Measurements from ENCODE around the gene FOXO1. TPM values are rescaled to one million over a fixed set of nuclear protein-coding genes. Genes with fewer than 3 reads are reported as not detected.

FOXO1 gene
- total RNA-seq, 2 donors from 2014 or later = 41.7 to 60.9 TPM

DNA sequence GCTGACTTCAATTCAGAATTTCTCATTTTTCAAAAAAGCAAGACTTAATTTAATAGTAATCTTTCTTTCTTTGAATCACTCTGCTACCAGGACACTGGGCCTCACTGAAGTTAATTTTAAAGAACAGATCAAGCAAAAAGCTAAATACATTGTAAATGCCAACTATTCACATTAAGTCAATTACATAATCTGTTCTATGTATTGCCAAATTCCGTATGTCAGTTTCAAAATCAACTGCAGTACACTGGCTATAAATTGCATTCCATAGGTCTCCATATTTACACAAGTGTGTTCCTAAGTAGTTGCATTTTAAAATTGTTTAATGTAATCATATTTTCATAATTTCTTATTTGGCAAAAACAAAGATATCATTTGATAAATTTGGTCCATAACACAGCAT is 10.1 kb downstream of the FOXO1 start:
- Histone ChIP-seq H3K4me1 (ENCODE audit: control insufficient read depth in 1 of 2, low read depth in 2 of 2) (peaks cover 40 to 62% of the 10 kb centered on the region in 2 donors), H3K27ac (no peak overlapping the region), H3K9me3 (no peaks in the 10 kb centered on the region), H3K36me3 (no peaks in the 10 kb centered on the region), H3K27me3 (replicated peaks; ENCODE audit: insufficient read depth) (no peaks in the 10 kb centered on the region), H3K4me3 (no peak overlapping the region)
- TF ChIP-seq, protein P1, sequence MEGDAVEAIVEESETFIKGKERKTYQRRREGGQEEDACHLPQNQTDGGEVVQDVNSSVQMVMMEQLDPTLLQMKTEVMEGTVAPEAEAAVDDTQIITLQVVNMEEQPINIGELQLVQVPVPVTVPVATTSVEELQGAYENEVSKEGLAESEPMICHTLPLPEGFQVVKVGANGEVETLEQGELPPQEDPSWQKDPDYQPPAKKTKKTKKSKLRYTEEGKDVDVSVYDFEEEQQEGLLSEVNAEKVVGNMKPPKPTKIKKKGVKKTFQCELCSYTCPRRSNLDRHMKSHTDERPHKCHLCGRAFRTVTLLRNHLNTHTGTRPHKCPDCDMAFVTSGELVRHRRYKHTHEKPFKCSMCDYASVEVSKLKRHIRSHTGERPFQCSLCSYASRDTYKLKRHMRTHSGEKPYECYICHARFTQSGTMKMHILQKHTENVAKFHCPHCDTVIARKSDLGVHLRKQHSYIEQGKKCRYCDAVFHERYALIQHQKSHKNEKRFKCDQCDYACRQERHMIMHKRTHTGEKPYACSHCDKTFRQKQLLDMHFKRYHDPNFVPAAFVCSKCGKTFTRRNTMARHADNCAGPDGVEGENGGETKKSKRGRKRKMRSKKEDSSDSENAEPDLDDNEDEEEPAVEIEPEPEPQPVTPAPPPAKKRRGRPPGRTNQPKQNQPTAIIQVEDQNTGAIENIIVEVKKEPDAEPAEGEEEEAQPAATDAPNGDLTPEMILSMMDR (IDR thresholded peaks at IDR 0.05) = no peak
- DNase-seq (ENCODE audit: low spot score) (no peak), ATAC-seq (ENCODE audit: insufficient number of reproducible peaks, low FRiP score, low read depth) (no peak)

DNA sequence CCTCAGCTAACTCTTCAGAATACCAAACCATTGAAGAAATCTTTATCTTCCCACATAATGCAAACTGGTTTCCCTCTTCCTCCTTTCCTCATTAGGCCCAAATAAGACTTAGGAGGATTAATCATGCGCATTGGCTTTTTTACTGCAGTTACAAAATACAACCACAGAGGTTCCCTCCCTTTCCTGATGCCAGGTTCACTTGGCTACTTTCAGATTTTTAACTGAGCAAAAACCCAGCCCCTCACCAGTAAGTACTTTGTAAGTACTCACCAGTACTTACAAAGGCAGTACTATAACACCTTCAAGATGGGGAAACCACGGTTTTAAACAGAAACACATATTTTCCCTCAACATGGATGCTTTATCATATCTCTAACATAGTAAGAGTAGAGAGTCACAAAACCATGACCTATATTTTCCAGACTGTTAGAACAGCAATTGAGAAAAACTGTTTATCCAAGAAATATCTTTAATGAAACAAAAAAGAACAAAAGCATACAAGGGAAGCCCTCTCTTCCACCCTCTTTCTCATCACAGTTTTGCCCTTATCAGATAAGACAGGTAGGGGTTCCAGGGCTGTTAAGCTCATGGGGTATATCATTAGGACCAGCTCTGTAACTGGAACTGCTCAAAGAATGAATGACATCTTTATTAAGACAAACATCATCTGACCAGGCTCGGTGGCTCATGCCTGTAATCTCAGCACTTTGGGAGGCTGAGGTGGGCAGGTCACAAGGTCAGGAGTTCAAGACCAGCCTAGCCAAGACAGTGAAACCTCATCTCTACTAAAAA is 12.7 kb downstream of the FOXO1 start:
- Histone ChIP-seq H3K9me3 (no peaks in the 10 kb centered on the region), H3K27ac (no peak overlapping the region), H3K4me1 (ENCODE audit: control insufficient read depth in 1 of 2, low read depth in 2 of 2) (peaks cover 43 to 60% of the 10 kb centered on the region in 2 donors), H3K27me3 (replicated peaks; ENCODE audit: insufficient read depth) (no peaks in the 10 kb centered on the region), H3K36me3 (no peaks in the 10 kb centered on the region), H3K4me3 (no peak overlapping the region)
- no peak for DNase-seq (ENCODE audit: low spot score)
- TF ChIP-seq, protein P1 (IDR thresholded peaks at IDR 0.05) = no peak
- ATAC-seq (ENCODE audit: insufficient number of reproducible peaks, low FRiP score, low read depth) = no peak

DNA sequence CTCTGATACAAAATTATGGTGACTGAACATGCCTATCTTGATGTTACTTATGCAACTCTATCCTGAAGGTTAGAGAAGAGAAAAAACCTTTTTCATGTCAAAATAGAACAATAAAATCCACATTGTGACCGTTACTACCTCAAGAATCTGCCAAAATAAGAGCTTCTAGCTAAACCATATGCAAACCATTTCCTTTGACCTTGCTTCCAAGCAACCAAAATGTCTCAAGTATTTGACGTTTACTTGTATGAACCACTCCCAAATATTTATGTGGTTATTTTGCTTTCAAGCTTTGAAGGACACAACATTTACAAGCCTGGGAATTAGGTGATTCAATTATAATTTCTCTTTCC is 13.9 kb downstream of the FOXO1 start:
- Histone ChIP-seq H3K27ac (no peak overlapping the region), H3K36me3 (no peaks in the 10 kb centered on the region), H3K4me1 (ENCODE audit: control insufficient read depth in 1 of 2, low read depth in 2 of 2) (peaks cover 39 to 59% of the 10 kb centered on the region in 2 donors), H3K27me3 (replicated peaks; ENCODE audit: insufficient read depth) (no peaks in the 10 kb centered on the region), H3K4me3 (no peak overlapping the region), H3K9me3 (no peaks in the 10 kb centered on the region)
- TF ChIP-seq, protein P1 (IDR thresholded peaks at IDR 0.05) = no peak
- DNase-seq (ENCODE audit: low spot score) (no peak), ATAC-seq (ENCODE audit: insufficient number of reproducible peaks, low FRiP score, low read depth) (no peak)

DNA sequence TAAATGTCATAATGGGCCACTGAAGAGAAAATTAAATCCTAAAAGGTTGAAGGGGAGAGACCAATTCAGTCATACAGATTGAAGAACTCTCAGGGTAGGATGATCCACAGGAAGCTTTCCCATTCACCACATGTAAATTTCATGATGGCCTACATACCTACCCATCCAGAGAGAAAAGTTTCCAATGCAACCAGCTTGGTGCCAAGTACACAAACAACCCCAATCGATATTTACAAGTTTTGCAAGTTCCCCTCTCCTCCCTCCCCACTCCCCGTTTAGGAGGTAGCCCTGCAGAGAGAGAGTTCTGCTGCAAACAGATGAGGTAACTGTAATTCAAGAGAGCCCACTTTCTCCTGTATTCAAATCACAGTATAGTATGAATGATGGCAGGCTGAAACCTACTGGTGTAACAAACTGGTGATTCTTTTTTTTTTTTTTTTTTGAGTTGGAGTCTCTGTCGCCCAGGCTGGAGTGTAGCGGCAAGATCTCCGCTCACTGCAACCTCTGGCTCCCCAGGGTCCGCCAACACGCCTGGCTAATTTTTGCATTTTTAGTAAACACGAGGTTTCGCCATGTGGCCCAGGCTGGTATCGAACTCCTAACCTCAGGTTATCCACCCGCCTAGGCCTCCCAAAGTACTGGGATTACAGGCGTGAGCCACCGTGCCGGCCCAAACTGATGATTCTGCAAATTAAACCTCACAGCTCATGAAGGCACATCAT is 14.4 kb downstream of the FOXO1 start:
- H3K9me3 ChIP-seq = no peaks in the 10 kb centered on the region
- H3K27ac ChIP-seq = no peak overlapping the region
- DNase-seq (ENCODE audit: low spot score) (no peak), ATAC-seq (ENCODE audit: insufficient number of reproducible peaks, low FRiP score, low read depth) (no peak)
- no peak overlapping the region for H3K4me3 ChIP-seq
- TF ChIP-seq, protein P1 (IDR thresholded peaks at IDR 0.05) = no peak
- H3K27me3 ChIP-seq (replicated peaks; ENCODE audit: insufficient read depth) = no peaks in the 10 kb centered on the region
- peaks cover 33 to 54% of the 10 kb centered on the region in 2 donors for H3K4me1 ChIP-seq (ENCODE audit: control insufficient read depth in 1 of 2, low read depth in 2 of 2)
- H3K36me3 ChIP-seq = no peaks in the 10 kb centered on the region

DNA sequence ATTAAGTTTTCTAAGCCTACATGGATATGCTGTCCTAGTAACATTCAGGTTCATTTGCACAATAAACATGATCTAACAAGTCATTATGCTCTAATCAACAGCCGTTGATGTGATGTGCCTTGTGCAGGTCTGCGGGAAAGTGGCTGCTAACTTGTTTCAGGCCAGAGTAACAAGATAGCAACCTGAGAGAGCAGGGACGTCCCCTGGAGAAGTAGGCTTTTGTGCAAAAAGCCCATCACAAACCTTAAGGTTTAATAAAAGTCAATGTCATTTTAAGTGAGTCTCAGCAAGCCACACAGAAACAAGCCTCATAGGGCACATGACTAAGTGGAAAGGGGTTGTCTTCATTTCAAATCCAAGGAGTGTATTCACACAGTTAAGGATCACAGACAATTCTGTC is 17.6 kb downstream of the FOXO1 start:
- no peak overlapping the region for H3K27ac ChIP-seq
- TF ChIP-seq, protein P1 (IDR thresholded peaks at IDR 0.05) = no peak
- no peak overlapping the region for H3K4me3 ChIP-seq
- H3K36me3 ChIP-seq = no peaks in the 10 kb centered on the region
- H3K27me3 ChIP-seq (replicated peaks; ENCODE audit: insufficient read depth) = no peaks in the 10 kb centered on the region
- DNase-seq (ENCODE audit: low spot score) (no peak), ATAC-seq (ENCODE audit: insufficient number of reproducible peaks, low FRiP score, low read depth) (no peak)
- H3K4me1 ChIP-seq (ENCODE audit: control insufficient read depth in 1 of 2, low read depth in 2 of 2) = peaks cover 47 to 74% of the 10 kb centered on the region in 2 donors
- H3K9me3 ChIP-seq = no peaks in the 10 kb centered on the region

Measured in thoracic aorta (tissue), 2 donors.